Epithelial cell of proximal tubule (primary cell): Measurements from ENCODE around the gene ZNF497. TPM values are rescaled to one million over a fixed set of nuclear protein-coding genes. Genes with fewer than 3 reads are reported as not detected.

Source experiments
- DNase-seq: peaks from one replicate; pipeline ENCODE4 v3.0.0-alpha.2; 2011; ENCODE audit warnings: low read depth
- H3K4me3 ChIP-seq: 2 replicates; pipeline ENCODE4 v1.5.1; 2011; ENCODE audit warnings: low read depth, mild to moderate bottlenecking, low read length
- total RNA-seq: library from RNA; depleted of rRNA; stranded (reverse); fragments of >200 nt; gene quantifications from 2 replicates; pipeline ENCODE4 v1.2.3, GENCODE V29; 2015
- TF ChIP-seq, protein P1 (sequence below): conservative IDR thresholded peaks from 2 replicates; pipeline ENCODE4 v1.5.1; 2012; ENCODE audit warnings: low read depth, mild to moderate bottlenecking, low read length

Gene ZNF497
- total RNA-seq, 1 donor from 2014 or later, result 0.06 TPM

- no peak for DNase-seq
- H3K4me3 ChIP-seq, result peak overlapping the region; percentile 60
- TF ChIP-seq, protein P1, sequence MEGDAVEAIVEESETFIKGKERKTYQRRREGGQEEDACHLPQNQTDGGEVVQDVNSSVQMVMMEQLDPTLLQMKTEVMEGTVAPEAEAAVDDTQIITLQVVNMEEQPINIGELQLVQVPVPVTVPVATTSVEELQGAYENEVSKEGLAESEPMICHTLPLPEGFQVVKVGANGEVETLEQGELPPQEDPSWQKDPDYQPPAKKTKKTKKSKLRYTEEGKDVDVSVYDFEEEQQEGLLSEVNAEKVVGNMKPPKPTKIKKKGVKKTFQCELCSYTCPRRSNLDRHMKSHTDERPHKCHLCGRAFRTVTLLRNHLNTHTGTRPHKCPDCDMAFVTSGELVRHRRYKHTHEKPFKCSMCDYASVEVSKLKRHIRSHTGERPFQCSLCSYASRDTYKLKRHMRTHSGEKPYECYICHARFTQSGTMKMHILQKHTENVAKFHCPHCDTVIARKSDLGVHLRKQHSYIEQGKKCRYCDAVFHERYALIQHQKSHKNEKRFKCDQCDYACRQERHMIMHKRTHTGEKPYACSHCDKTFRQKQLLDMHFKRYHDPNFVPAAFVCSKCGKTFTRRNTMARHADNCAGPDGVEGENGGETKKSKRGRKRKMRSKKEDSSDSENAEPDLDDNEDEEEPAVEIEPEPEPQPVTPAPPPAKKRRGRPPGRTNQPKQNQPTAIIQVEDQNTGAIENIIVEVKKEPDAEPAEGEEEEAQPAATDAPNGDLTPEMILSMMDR, result no peak
Observed at GRCh38 chr19:58346961-58347929, 15.3 kb downstream of the ZNF497 start.

GRCh38 chr19:58345558-58345957, 17.0 kb downstream of the ZNF497 start:
- TF ChIP-seq, protein P1, result no peak
- no peak overlapping the region for H3K4me3 ChIP-seq

GRCh38 chr19:58338825-58339558, 23.6 kb downstream of the ZNF497 start:
- H3K4me3 ChIP-seq, result no peak overlapping the region
- DNase-seq, result no peak
- TF ChIP-seq, protein P1, result no peak

More at GRCh38 chr19:58345558-58345957, 17.0 kb downstream of the ZNF497 start:
- no peak for DNase-seq

DNA sequence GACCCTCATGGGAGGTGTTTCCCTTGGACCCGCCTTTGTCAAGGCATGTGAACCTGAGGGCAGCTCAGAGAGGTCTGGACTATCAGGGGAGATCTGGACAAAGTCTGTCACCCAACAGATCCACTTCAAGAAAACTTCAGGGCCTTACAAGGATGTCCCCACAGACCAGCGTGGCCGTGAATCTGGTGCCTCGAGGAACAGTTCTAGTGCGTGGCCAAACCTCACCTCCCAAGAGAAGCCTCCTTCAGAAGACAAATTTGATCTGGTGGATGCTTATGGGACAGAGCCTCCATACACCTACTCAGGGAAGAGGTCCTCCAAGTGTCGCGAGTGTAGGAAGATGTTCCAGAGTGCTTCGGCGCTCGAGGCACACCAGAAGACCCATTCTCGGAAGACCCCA, 24.2 kb downstream of the ZNF497 start:
- TF ChIP-seq, protein P1, result no peak
- no peak for DNase-seq
- no peak overlapping the region for H3K4me3 ChIP-seq

GRCh38 chr19:58336820-58337219, 25.7 kb downstream of the ZNF497 start:
- TF ChIP-seq, protein P1, result no peak
- no peak overlapping the region for H3K4me3 ChIP-seq
- DNase-seq, result no peak

- DNase-seq, result no peak
- TF ChIP-seq, protein P1, result no peak
- H3K4me3 ChIP-seq, result no peak overlapping the region
Observed at GRCh38 chr19:58336216-58336615, 26.3 kb downstream of the ZNF497 start.
